IPS-15b (cell line): ENCODE results near the gene POU6F2.

Source experiments
- H3K27me3 ChIP-seq: one replicate; pipeline ENCODE4 v1.6.1; 2013; ENCODE audit warnings: low read length; ENCODE audit not compliant: control insufficient read depth, insufficient read depth
- H3K36me3 ChIP-seq: one replicate; pipeline ENCODE4 v1.6.1; 2013; ENCODE audit warnings: low read length; ENCODE audit not compliant: control insufficient read depth, insufficient read depth
- H3K4me1 ChIP-seq: one replicate; pipeline ENCODE4 v1.6.1; 2013; ENCODE audit warnings: mild to moderate bottlenecking, low read length; ENCODE audit not compliant: control insufficient read depth, insufficient read depth
- H3K4me3 ChIP-seq: one replicate; pipeline ENCODE4 v1.5.1; 2013; ENCODE audit warnings: low read depth, low read length
- H3K9ac ChIP-seq: one replicate; pipeline ENCODE4 v1.6.1; 2013; ENCODE audit warnings: low read depth, mild to moderate bottlenecking, low read length
- H3K9me3 ChIP-seq: one replicate; pipeline ENCODE4 v1.6.1; 2013; ENCODE audit warnings: mild to moderate bottlenecking, low read length; ENCODE audit not compliant: control insufficient read depth, insufficient read depth

POU6F2 gene

DNA sequence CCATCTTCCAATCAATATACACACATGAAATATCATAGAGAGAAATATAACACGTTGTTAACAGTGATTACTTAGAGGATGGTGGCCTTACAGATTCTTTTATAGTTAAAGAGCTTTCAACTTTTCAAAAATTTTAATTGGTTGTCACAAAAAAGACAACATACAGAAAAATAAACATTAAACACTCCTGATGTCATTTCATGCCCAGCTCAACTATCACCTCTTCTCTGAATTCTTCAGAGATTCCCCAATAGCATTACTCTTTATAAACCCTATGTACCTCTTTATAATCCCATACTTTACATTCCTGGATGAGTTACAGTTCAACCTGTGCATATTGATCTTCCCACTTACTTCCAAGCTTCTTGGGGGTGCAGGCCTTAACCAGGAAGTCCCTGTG is 159.8 kb downstream of the POU6F2 start:
- no peak overlapping the region for H3K4me3 ChIP-seq
- no peaks in the 10 kb centered on the region for H3K9me3 ChIP-seq
- no peaks in the 10 kb centered on the region for H3K36me3 ChIP-seq
- no peaks in the 10 kb centered on the region for H3K27me3 ChIP-seq
- H3K9ac ChIP-seq = no peak overlapping the region
- no peaks in the 10 kb centered on the region for H3K4me1 ChIP-seq

DNA sequence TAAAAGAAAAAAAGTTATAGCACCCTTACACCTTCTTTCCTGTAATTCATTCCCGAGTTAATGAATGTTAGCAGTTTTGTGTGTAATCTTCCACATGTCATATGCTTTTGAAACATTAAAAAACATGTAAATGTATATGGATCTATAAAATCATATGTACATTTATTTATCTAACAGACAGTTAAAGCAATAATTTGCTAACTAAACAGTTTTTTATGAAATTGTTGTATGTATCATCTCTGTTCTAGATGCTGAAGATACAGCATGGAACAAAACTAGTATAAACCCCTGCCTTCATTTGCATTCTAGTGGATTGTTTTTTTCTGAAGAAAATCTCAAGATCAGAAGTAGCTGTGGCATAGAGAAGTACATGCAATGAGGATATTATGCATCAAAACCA is 165.0 kb downstream of the POU6F2 start:
- H3K27me3 ChIP-seq = no peaks in the 10 kb centered on the region
- no peak overlapping the region for H3K4me3 ChIP-seq
- no peaks in the 10 kb centered on the region for H3K36me3 ChIP-seq
- no peaks in the 10 kb centered on the region for H3K9me3 ChIP-seq
- H3K4me1 ChIP-seq = no peaks in the 10 kb centered on the region
- no peak overlapping the region for H3K9ac ChIP-seq

DNA sequence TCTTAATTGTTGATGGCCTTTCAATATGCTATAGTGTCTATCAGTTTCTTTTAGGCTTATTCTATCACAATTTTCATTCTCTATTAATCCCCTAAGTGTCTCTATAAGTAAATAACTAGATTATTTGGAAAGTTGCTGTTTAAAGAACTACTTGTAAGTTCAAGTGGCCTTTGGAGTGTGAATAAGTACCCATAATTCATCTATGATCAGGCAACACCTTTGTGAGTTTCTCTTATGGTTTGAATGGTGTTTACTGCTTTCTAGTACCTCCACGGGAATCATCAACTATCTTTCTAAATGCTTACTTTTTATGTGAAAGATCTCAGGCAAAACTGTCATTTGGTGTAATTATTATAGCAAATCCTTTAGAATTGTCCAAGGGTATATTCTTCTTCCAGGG is 166.7 kb downstream of the POU6F2 start:
- Histone ChIP-seq H3K4me3 (no peak overlapping the region), H3K4me1 (no peaks in the 10 kb centered on the region), H3K9ac (no peak overlapping the region), H3K36me3 (no peaks in the 10 kb centered on the region), H3K27me3 (no peaks in the 10 kb centered on the region), H3K9me3 (no peaks in the 10 kb centered on the region)

DNA sequence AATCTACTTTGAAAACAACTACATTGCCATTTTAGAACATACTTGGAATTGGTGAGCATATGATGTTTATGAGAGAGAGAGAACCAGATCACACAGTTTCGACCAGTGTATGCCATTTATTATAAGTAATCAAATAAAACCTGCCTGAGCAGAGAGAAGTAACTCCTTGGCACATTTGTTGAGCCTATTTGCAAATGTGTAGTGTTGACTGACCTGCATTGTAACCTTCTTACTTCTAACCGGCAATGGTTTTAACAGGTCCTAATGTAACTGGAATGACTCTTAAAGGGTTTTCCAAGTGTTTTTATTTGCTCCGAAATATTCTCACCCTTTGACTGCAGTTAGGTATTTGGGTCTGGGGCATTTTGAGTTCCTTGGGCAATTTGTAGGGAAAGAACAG is 167.6 kb downstream of the POU6F2 start:
- no peaks in the 10 kb centered on the region for H3K4me1 ChIP-seq
- H3K9ac ChIP-seq = no peak overlapping the region
- no peak overlapping the region for H3K4me3 ChIP-seq
- H3K27me3 ChIP-seq = no peaks in the 10 kb centered on the region
- no peaks in the 10 kb centered on the region for H3K9me3 ChIP-seq
- no peaks in the 10 kb centered on the region for H3K36me3 ChIP-seq

DNA sequence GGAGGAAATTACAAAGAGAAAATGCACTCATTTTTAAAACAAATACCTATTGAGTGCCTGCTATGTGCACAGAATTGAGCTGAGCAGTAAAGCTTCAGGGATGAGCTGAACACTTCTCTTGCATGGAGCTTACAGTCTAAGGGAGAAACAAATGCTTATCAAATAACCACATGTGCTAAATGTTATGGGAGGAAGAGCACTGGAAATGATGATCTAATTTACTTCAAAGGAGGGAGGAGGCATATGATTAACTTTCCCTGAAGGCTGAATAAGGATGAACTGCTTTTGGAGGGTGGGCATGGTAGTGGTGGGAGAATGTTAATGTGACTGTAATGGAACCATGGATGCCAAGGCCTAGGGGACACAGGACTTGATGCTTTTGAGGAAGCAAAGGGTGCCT is 168.2 kb downstream of the POU6F2 start:
- Histone ChIP-seq H3K9ac (no peak overlapping the region), H3K4me1 (no peaks in the 10 kb centered on the region), H3K36me3 (no peaks in the 10 kb centered on the region), H3K9me3 (no peaks in the 10 kb centered on the region), H3K27me3 (no peaks in the 10 kb centered on the region), H3K4me3 (no peak overlapping the region)

DNA sequence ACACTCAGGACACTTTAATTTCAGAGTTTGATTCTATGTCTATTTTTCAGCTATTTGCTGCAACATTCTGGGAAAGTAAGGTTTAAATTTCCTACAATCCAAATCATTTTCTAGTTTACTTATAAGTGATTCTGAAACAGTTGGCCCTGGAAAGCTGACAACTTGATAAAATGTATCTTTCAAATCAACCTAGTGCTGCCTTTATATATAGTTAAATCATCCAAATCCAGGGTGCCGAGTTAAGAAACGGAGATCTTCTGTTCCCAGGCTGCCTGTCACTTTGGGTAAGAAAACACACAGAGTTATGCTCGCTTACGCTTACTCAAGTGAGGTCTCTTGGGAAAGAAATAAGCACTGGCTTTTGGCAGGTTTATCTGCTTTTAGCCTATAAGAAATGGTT is 175.0 kb downstream of the POU6F2 start:
- H3K36me3 ChIP-seq = no peaks in the 10 kb centered on the region
- H3K4me1 ChIP-seq = no peaks in the 10 kb centered on the region
- H3K9ac ChIP-seq = no peak overlapping the region
- H3K27me3 ChIP-seq = no peaks in the 10 kb centered on the region
- H3K4me3 ChIP-seq = no peak overlapping the region
- no peaks in the 10 kb centered on the region for H3K9me3 ChIP-seq

DNA sequence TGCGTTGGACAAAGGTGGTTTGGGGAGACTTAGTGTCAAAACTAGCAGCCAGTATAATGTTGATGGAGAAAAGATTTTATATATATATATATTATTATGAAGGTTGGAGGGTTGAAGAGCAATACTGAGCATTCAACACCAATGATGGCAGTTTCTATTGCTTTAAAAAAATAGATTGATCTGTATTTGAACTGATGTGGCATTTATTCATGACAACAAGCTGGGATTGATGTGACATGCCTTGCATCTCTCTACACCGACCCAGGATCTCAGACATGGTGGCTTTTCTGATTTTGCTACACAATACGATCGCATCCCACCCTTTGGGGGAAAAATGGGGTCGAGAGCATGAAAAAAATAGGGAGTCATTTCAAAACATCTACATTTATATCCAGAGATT is 175.4 kb downstream of the POU6F2 start:
- Histone ChIP-seq H3K9me3 (no peaks in the 10 kb centered on the region), H3K9ac (no peak overlapping the region), H3K4me1 (no peaks in the 10 kb centered on the region), H3K36me3 (no peaks in the 10 kb centered on the region), H3K27me3 (no peaks in the 10 kb centered on the region), H3K4me3 (no peak overlapping the region)

DNA sequence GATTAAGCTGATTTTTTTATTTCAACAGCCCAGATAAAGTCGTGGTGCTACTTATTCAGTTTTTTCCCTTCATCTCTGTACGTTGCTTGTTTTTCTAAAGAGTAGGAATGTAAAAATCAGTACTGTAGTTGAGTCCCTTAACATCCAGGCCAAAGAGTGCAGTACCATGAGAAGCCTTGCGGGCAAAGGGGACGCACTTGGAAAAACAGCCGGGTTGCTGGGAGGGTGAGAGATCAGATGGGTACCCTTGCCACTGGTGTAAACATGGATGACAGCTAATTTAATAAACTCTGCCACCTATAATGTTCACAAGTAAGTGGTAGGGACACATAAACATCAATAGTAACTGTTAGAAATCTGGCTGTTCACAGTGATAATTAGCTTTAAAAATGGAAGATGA is 175.9 kb downstream of the POU6F2 start:
- no peaks in the 10 kb centered on the region for H3K9me3 ChIP-seq
- no peaks in the 10 kb centered on the region for H3K4me1 ChIP-seq
- H3K9ac ChIP-seq = no peak overlapping the region
- H3K36me3 ChIP-seq = no peaks in the 10 kb centered on the region
- H3K4me3 ChIP-seq = no peak overlapping the region
- no peaks in the 10 kb centered on the region for H3K27me3 ChIP-seq

DNA sequence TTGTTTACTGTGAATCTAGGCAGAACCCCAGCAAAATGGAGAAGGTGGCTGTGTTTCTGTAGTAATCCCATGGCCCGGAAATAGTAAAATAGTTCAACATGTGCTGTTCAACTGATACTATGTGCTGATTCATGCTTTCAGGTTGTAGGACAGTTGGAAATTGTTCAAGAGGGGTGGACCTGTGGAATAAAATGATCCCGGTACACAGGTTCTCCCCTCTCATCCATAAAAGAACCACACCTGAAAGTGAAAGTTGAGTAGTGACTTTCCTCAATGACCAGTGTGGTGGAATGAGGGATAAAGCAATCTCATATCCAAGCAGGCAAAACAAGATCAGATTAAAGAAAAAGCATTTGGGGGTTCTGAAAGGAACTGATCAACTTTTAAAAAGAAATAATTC is 177.1 kb downstream of the POU6F2 start:
- H3K9me3 ChIP-seq = no peaks in the 10 kb centered on the region
- H3K27me3 ChIP-seq = no peaks in the 10 kb centered on the region
- H3K36me3 ChIP-seq = no peaks in the 10 kb centered on the region
- H3K4me3 ChIP-seq = no peak overlapping the region
- no peak overlapping the region for H3K9ac ChIP-seq
- H3K4me1 ChIP-seq = no peaks in the 10 kb centered on the region

DNA sequence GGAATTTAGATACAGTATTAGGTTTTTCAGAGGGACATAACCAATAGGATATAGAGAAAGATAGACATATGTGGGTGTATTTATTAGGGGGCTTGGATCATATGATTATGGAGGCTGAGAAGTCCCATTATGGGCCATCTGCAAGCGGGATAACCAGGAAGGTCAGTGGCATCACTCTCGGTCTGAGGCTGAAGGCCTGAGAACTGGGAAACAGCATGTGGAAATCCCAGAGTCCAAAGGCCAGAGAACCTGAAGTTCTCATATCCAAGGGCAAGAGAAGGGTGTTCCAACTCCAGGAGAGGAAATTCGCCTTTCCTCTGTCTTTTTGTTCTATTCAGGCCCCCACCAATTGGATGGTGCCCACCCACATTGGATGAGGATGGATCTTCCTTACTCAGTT is 180.7 kb downstream of the POU6F2 start:
- H3K4me3 ChIP-seq = no peak overlapping the region
- H3K4me1 ChIP-seq = no peaks in the 10 kb centered on the region
- H3K9ac ChIP-seq = no peak overlapping the region
- no peaks in the 10 kb centered on the region for H3K27me3 ChIP-seq
- H3K9me3 ChIP-seq = no peaks in the 10 kb centered on the region
- H3K36me3 ChIP-seq = no peaks in the 10 kb centered on the region

DNA sequence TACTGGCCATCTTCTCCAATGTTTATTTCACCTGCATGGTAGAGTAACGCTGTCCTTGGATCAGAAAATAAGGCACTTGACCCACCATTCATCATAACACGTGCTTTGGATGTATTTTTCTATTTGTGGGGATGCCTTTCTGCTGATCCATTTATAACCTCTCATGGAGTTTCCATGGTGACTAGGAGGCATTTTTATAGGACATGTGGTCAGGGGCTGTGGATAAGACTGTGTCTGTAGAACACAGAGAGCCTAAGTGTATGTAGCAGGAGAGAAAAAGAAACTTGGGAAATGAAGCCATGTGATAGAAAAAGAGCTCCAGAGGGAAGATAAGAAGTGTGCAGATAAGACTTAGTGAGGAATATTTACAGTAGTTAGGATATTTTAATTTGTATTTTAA is 184.2 kb downstream of the POU6F2 start:
- Histone ChIP-seq H3K27me3 (no peaks in the 10 kb centered on the region), H3K4me1 (no peaks in the 10 kb centered on the region), H3K9ac (no peak overlapping the region)

DNA sequence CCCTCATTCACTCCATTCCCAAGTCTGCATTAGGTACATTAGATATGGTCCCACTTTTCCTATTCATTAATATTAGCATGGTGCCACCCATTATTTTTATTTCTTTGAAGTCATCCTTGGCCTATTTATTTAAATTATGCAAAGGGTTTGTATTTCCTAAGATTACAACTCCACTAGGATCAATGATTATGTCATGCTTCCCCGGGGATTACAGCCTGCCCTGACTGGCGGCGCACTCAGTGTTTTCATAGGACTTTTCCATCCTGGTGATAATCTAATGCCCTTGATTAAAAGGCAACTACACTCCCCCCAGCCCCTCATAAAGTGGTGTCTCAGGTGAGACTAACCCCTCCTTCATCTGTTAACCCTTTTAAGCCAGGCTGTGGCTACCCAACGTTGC is 187.2 kb downstream of the POU6F2 start:
- Histone ChIP-seq H3K9ac (no peak overlapping the region), H3K9me3 (no peaks in the 10 kb centered on the region), H3K4me3 (no peak overlapping the region), H3K27me3 (no peaks in the 10 kb centered on the region), H3K4me1 (no peaks in the 10 kb centered on the region), H3K36me3 (no peaks in the 10 kb centered on the region)

More for the DNA sequence above, 184.2 kb downstream of the POU6F2 start:
- H3K36me3 ChIP-seq = no peaks in the 10 kb centered on the region
- no peaks in the 10 kb centered on the region for H3K9me3 ChIP-seq
- H3K4me3 ChIP-seq = no peak overlapping the region
